H9 (cell line): ENCODE data around the gene BOD1L2. TPM values are rescaled to one million over a fixed set of nuclear protein-coding genes. Genes with fewer than 3 reads are reported as not detected.

Experiments used
- DNase-seq: peaks from one replicate; pipeline ENCODE4 v3.0.0-alpha.2; 2017
- H2AFZ ChIP-seq: one replicate; pipeline ENCODE4 v1.6.1; 2013; ENCODE audit warnings: mild to moderate bottlenecking, low read length, control low read depth, moderate library complexity
- H2AK5ac ChIP-seq: 2 replicates; pipeline ENCODE4 v1.6.1; 2013; ENCODE audit warnings: low read length, control low read depth, mixed read lengths; ENCODE audit not compliant: insufficient read length
- H2BK120ac ChIP-seq: one replicate; pipeline ENCODE4 v1.6.1; 2013; ENCODE audit warnings: low read depth, mild to moderate bottlenecking, low read length, control low read depth, inconsistent platforms; ENCODE audit not compliant: poor library complexity, severe bottlenecking
- H2BK12ac ChIP-seq: 2 replicates; pipeline ENCODE4 v1.6.1; 2013; ENCODE audit warnings: low read length, control low read depth, mixed read lengths, low read depth; ENCODE audit not compliant: insufficient read length
- H2BK15ac ChIP-seq: 2 replicates; pipeline ENCODE4 v1.6.1; 2013; ENCODE audit warnings: low read depth, low read length, control low read depth
- H2BK20ac ChIP-seq: one replicate; pipeline ENCODE4 v1.6.1; 2013; ENCODE audit warnings: low read depth, mild to moderate bottlenecking, low read length, control low read depth, inconsistent platforms; ENCODE audit not compliant: poor library complexity, severe bottlenecking
- H2BK5ac ChIP-seq: 2 replicates; pipeline ENCODE4 v1.6.1; 2013; ENCODE audit warnings: low read length, control low read depth, mixed read lengths; ENCODE audit not compliant: insufficient read length
- H3K14ac ChIP-seq: 2 replicates; pipeline ENCODE4 v1.6.1; 2013; ENCODE audit warnings: low read length, control low read depth; ENCODE audit not compliant: insufficient read depth
- H3K18ac ChIP-seq: 2 replicates; pipeline ENCODE4 v1.6.1; 2013; ENCODE audit warnings: low read depth, mild to moderate bottlenecking, mixed read lengths, low read length, control low read depth; ENCODE audit not compliant: insufficient read length
- H3K23ac ChIP-seq: 2 replicates; pipeline ENCODE4 v1.6.1; 2013; ENCODE audit warnings: low read length, control low read depth, mixed read lengths, low read depth; ENCODE audit not compliant: insufficient read length
- H3K23me2 ChIP-seq: 2 replicates; pipeline ENCODE4 v1.6.1; 2013; ENCODE audit warnings: low read depth, mild to moderate bottlenecking, mixed read lengths, low read length, control low read depth; ENCODE audit not compliant: insufficient read length, poor library complexity, severe bottlenecking
- H3K27ac ChIP-seq: 2 replicates; pipeline ENCODE4 v1.5.1; 2013; ENCODE audit warnings: low read length, control low read depth, mixed read lengths, low read depth; ENCODE audit not compliant: insufficient read length
- H3K27me3 ChIP-seq: 2 replicates; pipeline ENCODE4 v1.6.1; 2013; ENCODE audit warnings: low read length, control low read depth, inconsistent platforms; ENCODE audit not compliant: insufficient read depth
- H3K4ac ChIP-seq: 2 replicates; pipeline ENCODE4 v1.6.1; 2013; ENCODE audit warnings: low read depth, mild to moderate bottlenecking, control low read depth, inconsistent platforms, low read length, moderate library complexity
- H3K4me1 ChIP-seq: 2 replicates; pipeline ENCODE4 v1.6.1; 2013; ENCODE audit warnings: low read length, control low read depth, inconsistent platforms; ENCODE audit not compliant: insufficient read depth
- H3K4me2 ChIP-seq: 2 replicates; pipeline ENCODE4 v1.6.1; 2013; ENCODE audit warnings: low read length, control low read depth, mixed read lengths; ENCODE audit not compliant: insufficient read length, insufficient read depth
- H3K56ac ChIP-seq: 2 replicates; pipeline ENCODE4 v1.6.1; 2013; ENCODE audit warnings: low read depth, mild to moderate bottlenecking, mixed read lengths, low read length, control low read depth; ENCODE audit not compliant: insufficient read length
- H3K79me1 ChIP-seq: 2 replicates; pipeline ENCODE4 v1.6.1; 2013; ENCODE audit warnings: low read depth, mild to moderate bottlenecking, moderate library complexity, low read length, control low read depth, inconsistent platforms; ENCODE audit not compliant: insufficient read depth, poor library complexity, severe bottlenecking
- H3K79me2 ChIP-seq: 2 replicates; pipeline ENCODE4 v1.6.1; 2013; ENCODE audit warnings: low read length, control low read depth, inconsistent platforms; ENCODE audit not compliant: insufficient read depth
- H3K9ac ChIP-seq: 2 replicates; pipeline ENCODE4 v1.6.1; 2013; ENCODE audit warnings: low read length, control low read depth, mixed read lengths; ENCODE audit not compliant: insufficient read length; ENCODE audit errors: extremely low read depth
- H3K9me3 ChIP-seq: one replicate; pipeline ENCODE4 v1.6.1; 2013; ENCODE audit warnings: low read depth, low read length, inconsistent platforms; ENCODE audit not compliant: control insufficient read depth
- H3T11ph ChIP-seq: one replicate; pipeline ENCODE4 v1.6.1; 2013; ENCODE audit warnings: mild to moderate bottlenecking, low read length, control low read depth, inconsistent platforms
- H4K20me1 ChIP-seq: one replicate; pipeline ENCODE4 v1.6.1; 2013; ENCODE audit not compliant: control insufficient read depth, insufficient read length, insufficient read depth
- H4K5ac ChIP-seq: 2 replicates; pipeline ENCODE4 v1.6.1; 2013; ENCODE audit warnings: low read depth, mild to moderate bottlenecking, mixed read lengths, low read length, control low read depth; ENCODE audit not compliant: insufficient read length
- H4K8ac ChIP-seq: replicated peaks from 2 replicates; pipeline ENCODE4 v1.6.1; 2013; ENCODE audit warnings: low read length, control low read depth, mixed read lengths, low read depth; ENCODE audit not compliant: insufficient read length
- H4K91ac ChIP-seq: 2 replicates; pipeline ENCODE4 v1.6.1; 2013; ENCODE audit warnings: low read depth, mild to moderate bottlenecking, moderate library complexity, mixed read lengths, low read length, control low read depth; ENCODE audit not compliant: insufficient read length
- H3K27ac Mint-ChIP-seq, 3 experiments: 2 replicates in 2 of 3; 3 replicates in 1 of 3; pipeline ENCODE4 v1.8.0; 2020 to 2021; ENCODE audit warnings: mixed read lengths in 3 of 3, mild to moderate bottlenecking in 1 of 3, moderate library complexity in 1 of 3
- H3K27me3 Mint-ChIP-seq: 2 replicates; pipeline ENCODE4 v1.8.0; 2021; ENCODE audit warnings: low read depth, mild to moderate bottlenecking, moderate library complexity, mixed read lengths
- H3K36me3 Mint-ChIP-seq, 3 experiments: 2 replicates in 2 of 3; 3 replicates in 1 of 3; pipeline ENCODE4 v1.8.0; 2020 to 2021; ENCODE audit warnings: low read depth in 3 of 3, mixed read lengths in 3 of 3; ENCODE audit not compliant: insufficient read depth in 1 of 3
- H3K4me1 Mint-ChIP-seq, 2 experiments: 2 replicates each; pipeline ENCODE4 v1.8.0; 2020; ENCODE audit warnings: mixed read lengths in 2 of 2
- H3K4me3 Mint-ChIP-seq, 2 experiments: 2 replicates in 1 of 2; 3 replicates in 1 of 2; pipeline ENCODE4 v1.8.0; 2020 to 2021; ENCODE audit warnings: mild to moderate bottlenecking in 2 of 2, mixed read lengths in 2 of 2, moderate library complexity in 1 of 2
- H3K9me3 Mint-ChIP-seq, 2 experiments: 2 replicates in 1 of 2; 3 replicates in 1 of 2; pipeline ENCODE4 v1.8.0; 2020; ENCODE audit warnings: mild to moderate bottlenecking in 2 of 2, mixed read lengths in 2 of 2, moderate library complexity in 1 of 2
- WGBS: extraction: QIAGEN DNeasy Blood & Tissue Kit; methylation state at CpG from one replicate; pipeline ENCODE4 v1.1.7; 2013; ENCODE audit warnings: missing lambda C conversion rate, low lambda C conversion rate, mixed read lengths; ENCODE audit not compliant: insufficient read length; ENCODE audit errors: extremely low coverage; 5-methylcytosine and 5-hydroxymethylcytosine counted together
- total RNA-seq: library from RNA; stranded (reverse); gene quantifications from 2 replicates; pipeline ENCODE4 v1.2.1, GENCODE V29; 2021
- TF ChIP-seq, protein P1 (sequence below): fragments of 200-600 bp; sonication (generic); conservative IDR thresholded peaks from 3 replicates; pipeline ENCODE4 v1.8.0; 2021; ENCODE audit warnings: antibody characterized with exemption, mild to moderate bottlenecking

The BOD1L2 gene
- total RNA-seq, 1 experiment from 2014 or later = not detected

DNA sequence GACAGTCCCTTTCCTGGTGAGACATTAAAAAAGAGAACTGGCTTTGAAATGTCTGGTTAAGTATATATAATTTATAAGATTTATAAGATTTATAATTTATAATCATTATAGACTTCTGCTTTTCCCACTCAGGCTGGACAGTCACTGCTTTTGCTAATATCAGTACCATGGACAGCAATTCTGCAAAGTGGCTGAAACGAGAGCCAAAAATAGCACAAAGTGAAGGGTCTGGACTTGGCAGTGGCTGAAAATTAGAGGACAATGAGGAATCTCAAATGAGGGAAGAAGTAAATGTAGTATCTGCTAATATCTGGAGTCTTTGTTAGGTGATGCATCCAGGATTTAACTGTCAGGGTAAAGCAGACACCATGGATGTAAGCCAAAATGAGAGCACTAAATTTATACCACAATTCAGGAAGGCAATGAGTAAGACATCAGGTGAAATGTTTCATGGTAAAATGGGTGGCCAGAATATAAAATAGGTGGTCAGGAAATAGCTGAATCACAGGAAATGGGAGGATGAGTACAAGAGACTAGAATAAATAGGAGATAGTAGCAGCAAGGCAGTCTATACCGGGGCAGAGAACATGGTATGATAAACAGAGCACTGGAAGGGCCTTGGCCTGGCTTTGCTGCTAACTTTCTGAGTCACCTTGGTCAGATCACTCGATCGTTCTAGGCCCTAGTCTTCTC, 39.6 kb upstream of the BOD1L2 start:
- TF ChIP-seq, protein P1, sequence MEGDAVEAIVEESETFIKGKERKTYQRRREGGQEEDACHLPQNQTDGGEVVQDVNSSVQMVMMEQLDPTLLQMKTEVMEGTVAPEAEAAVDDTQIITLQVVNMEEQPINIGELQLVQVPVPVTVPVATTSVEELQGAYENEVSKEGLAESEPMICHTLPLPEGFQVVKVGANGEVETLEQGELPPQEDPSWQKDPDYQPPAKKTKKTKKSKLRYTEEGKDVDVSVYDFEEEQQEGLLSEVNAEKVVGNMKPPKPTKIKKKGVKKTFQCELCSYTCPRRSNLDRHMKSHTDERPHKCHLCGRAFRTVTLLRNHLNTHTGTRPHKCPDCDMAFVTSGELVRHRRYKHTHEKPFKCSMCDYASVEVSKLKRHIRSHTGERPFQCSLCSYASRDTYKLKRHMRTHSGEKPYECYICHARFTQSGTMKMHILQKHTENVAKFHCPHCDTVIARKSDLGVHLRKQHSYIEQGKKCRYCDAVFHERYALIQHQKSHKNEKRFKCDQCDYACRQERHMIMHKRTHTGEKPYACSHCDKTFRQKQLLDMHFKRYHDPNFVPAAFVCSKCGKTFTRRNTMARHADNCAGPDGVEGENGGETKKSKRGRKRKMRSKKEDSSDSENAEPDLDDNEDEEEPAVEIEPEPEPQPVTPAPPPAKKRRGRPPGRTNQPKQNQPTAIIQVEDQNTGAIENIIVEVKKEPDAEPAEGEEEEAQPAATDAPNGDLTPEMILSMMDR = no peak
- H3K27me3 ChIP-seq = no peaks in the 10 kb centered on the region
- no peaks in the 10 kb centered on the region for H3K4me1 Mint-ChIP-seq
- no peak overlapping the region for H2AFZ ChIP-seq
- H2BK20ac ChIP-seq = no peak overlapping the region
- no peak overlapping the region for H3K18ac ChIP-seq
- no peak overlapping the region for H3K4ac ChIP-seq
- H3K4me3 Mint-ChIP-seq = no peak overlapping the region
- no peaks in the 10 kb centered on the region for H3K79me1 ChIP-seq
- no peaks in the 10 kb centered on the region for H3K36me3 Mint-ChIP-seq
- no peak overlapping the region for H2BK5ac ChIP-seq
- no peak overlapping the region for H2BK12ac ChIP-seq
- peaks cover 0 to 2% of the 10 kb centered on the region in 2 experiments; a peak in 3 of 5 replicates for H3K9me3 Mint-ChIP-seq
- no peaks in the 10 kb centered on the region for H4K20me1 ChIP-seq
- no peak overlapping the region for H3K56ac ChIP-seq
- H3K9ac ChIP-seq = no peak overlapping the region
- H2BK120ac ChIP-seq = no peak overlapping the region
- no peak overlapping the region for H3K27ac Mint-ChIP-seq
- DNase-seq = no peak
- no peak overlapping the region for H3K23ac ChIP-seq
- no peaks in the 10 kb centered on the region for H3K79me2 ChIP-seq
- no peak overlapping the region for H3T11ph ChIP-seq
- H3K9me3 ChIP-seq = no peaks in the 10 kb centered on the region
- no peaks in the 10 kb centered on the region for H3K23me2 ChIP-seq
- no peak overlapping the region for H3K27ac ChIP-seq
- no peak overlapping the region for H3K4me2 ChIP-seq
- H2BK15ac ChIP-seq = no peak overlapping the region
- no CpG with 5 or more reads among the region's 4 CpGs for WGBS
- H4K8ac ChIP-seq = no peak overlapping the region
- no peak overlapping the region for H2AK5ac ChIP-seq
- no peak overlapping the region for H4K5ac ChIP-seq
- no peak overlapping the region for H3K14ac ChIP-seq
- H4K91ac ChIP-seq = no peak overlapping the region
- no peaks in the 10 kb centered on the region; the same call in 1 of the 2 replicates for H3K27me3 Mint-ChIP-seq
- H3K4me1 ChIP-seq = no peaks in the 10 kb centered on the region
